Stimulated activated naive B cell treated with anti-CD40 and anti-IgM and Interleukin-4, amounts not matched to agents 10 μg/mL and 1 μg/mL and 100 μg/mL, for 72 hours (primary cell): ENCODE measurements around the gene GUCA1A.
A peak's percentile ranks its signal among the peaks of the same experiment; 100 is the strongest.

ENCODE experiments used
- ATAC-seq, 2 donors: fragments of 150-1000 bp; cut with Tn5 transposase; replicated peaks; 2 replicates each; pipeline ENCODE4 v1.10.0; 2021; ENCODE audit warnings: moderate library complexity in 1 of 2
- DNase-seq: peaks from one replicate; pipeline ENCODE4 v3.0.0; 2021
- H3K27ac Mint-ChIP-seq: one replicate; pipeline ENCODE4 v1.8.0; 2022; ENCODE audit warnings: mild to moderate bottlenecking, mixed read lengths
- H3K27me3 Mint-ChIP-seq, 2 donors: one replicate each; pipeline ENCODE4 v1.8.0; 2022; ENCODE audit warnings: mixed read lengths in 2 of 2
- H3K36me3 Mint-ChIP-seq, 2 donors: one replicate each; pipeline ENCODE4 v1.8.0; 2022; ENCODE audit warnings: mixed read lengths in 2 of 2, mild to moderate bottlenecking in 1 of 2
- H3K4me1 Mint-ChIP-seq, 2 donors: one replicate each; pipeline ENCODE4 v1.8.0; 2022; ENCODE audit warnings: mixed read lengths in 2 of 2, mild to moderate bottlenecking in 1 of 2
- H3K4me3 Mint-ChIP-seq, 2 donors: one replicate each; pipeline ENCODE4 v1.8.0; 2022; ENCODE audit warnings: mild to moderate bottlenecking in 2 of 2, mixed read lengths in 2 of 2, moderate library complexity in 1 of 2
- H3K9me3 Mint-ChIP-seq, 2 donors: one replicate each; pipeline ENCODE4 v1.8.0; 2022; ENCODE audit warnings: mixed read lengths in 2 of 2, mild to moderate bottlenecking in 1 of 2

Gene GUCA1A

GRCh38 chr6:42173101-42173500, at the start of gene GUCA1A:
TSS of gene GUCA1A (plus strand) at chr6:42173364. CDS start at chr6:42173614, 250 bp downstream.
- DNase-seq: no peak
- no peak within 1 kb of the TSS for H3K27ac Mint-ChIP-seq
- no peak for ATAC-seq
- H3K9me3 Mint-ChIP-seq: no peaks in the 10 kb centered on the region
- no peak within 1 kb of the TSS for H3K4me3 Mint-ChIP-seq
- no peaks in the 10 kb centered on the region for H3K36me3 Mint-ChIP-seq
- H3K4me1 Mint-ChIP-seq: peaks cover 2 to 8% of the 10 kb centered on the region in 2 donors
- peaks cover 7 to 24% of the 10 kb centered on the region in 2 donors for H3K27me3 Mint-ChIP-seq

DNA sequence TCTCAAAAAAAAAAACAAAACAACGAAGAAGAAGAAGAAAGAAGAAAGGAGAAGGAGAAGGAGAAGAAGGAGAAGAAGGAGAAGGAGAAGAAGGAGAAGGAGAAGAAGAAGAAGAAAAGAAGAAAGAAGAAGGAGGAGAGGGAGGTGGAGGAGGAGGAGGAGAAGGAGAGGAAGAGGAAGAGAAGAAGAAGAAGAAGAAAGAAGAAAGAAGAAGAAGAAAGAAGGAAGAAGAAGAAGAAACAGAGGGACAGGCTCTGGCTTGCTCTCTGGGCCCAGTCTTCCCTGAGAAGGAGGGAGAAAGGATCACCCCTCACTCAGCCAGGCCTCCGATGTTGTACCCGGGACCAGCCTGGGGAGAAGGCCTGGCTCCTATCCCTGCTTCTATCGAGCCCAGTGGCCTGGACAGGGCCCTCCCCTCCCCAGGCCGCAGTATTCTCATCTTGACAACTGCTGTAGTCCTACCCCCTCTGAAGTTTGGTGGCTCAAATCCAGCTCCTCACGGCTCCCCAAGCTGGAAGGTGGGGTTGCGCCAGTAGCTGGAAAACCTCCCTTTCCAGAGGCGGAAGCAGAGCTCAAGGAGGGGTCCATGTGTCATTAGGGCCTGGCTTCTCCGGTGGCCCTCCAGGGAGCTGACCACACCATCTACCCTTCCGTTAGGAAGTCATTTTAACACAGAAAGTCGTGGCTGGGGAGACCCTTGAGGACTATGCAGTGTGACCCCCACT, 49.6 kb upstream of the GUCA1A start:
- H3K4me3 Mint-ChIP-seq: no peak overlapping the region
- DNase-seq: no peak
- H3K27me3 Mint-ChIP-seq: peaks cover 0 to 4% of the 10 kb centered on the region in 2 donors
- no peak for ATAC-seq
- no peak overlapping the region for H3K27ac Mint-ChIP-seq
- H3K4me1 Mint-ChIP-seq: peaks cover 0 to 1% of the 10 kb centered on the region in 2 donors
- no peaks in the 10 kb centered on the region for H3K36me3 Mint-ChIP-seq
- no peaks in the 10 kb centered on the region for H3K9me3 Mint-ChIP-seq

DNA sequence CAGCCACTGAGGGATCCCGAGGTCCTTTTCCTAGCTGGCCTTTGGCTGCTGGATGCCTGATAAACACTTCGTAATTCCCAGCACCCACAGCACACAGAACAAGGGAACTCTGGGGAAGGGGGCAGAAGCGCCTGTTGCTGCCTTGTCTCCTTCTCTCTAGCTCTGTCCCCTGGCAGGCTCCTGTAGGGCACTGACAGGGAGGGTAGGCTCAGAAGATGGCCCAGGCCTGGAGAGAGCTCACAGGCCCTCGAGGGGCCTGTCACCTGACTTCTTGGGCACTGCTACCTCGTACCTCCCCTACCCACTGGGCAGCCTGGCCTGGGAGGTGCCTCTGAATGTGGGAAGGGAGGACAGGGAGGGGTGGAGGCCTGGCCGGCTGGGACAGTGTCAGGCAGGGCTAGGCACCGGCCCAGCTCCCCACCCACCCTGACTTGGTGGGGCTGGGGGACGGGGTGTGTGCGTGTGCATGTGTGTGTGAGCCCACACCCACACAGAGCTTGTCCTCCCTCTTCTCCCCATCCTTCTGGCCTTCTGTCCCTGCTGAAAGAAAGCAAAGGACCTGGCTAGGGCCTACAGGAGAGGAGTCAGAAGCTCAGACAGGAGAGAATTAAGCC, 48.8 kb upstream of the GUCA1A start:
- Mint-ChIP-seq H3K4me3 (no peak overlapping the region), H3K27me3 (peaks cover 0 to 4% of the 10 kb centered on the region in 2 donors), H3K9me3 (no peaks in the 10 kb centered on the region), H3K4me1 (peaks cover 0 to 1% of the 10 kb centered on the region in 2 donors), H3K36me3 (no peaks in the 10 kb centered on the region), H3K27ac (no peak overlapping the region)
- ATAC-seq (no peak), DNase-seq (no peak)

DNA sequence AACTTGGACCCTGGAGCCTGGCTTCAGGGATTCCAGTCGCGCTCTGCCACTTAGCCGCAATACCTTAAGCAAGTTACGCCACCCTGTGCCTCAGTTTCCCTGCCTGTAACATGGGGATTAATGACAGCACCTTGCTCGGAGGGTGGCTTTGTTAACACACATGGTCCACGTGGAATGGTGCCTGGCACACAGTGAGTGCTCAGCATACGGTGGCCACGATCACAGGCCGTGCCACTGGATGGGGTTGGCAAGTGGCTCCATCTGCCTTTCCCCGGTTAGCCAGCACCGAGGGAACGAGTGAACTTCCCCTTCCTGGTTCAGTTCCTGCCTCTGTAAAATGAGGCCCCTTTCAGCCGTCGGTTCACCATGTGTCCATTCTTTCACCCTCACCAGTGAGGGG, 47.9 kb upstream of the GUCA1A start:
- Mint-ChIP-seq H3K4me1 (peaks cover 0 to 1% of the 10 kb centered on the region in 2 donors), H3K4me3 (no peak overlapping the region), H3K9me3 (no peaks in the 10 kb centered on the region), H3K36me3 (no peaks in the 10 kb centered on the region), H3K27ac (no peak overlapping the region), H3K27me3 (peaks cover 2 to 6% of the 10 kb centered on the region in 2 donors)
- no peak for ATAC-seq
- DNase-seq: no peak

- H3K9me3 Mint-ChIP-seq: no peaks in the 10 kb centered on the region
- H3K27me3 Mint-ChIP-seq: peaks cover 5 to 8% of the 10 kb centered on the region in 2 donors
- H3K4me3 Mint-ChIP-seq: no peak overlapping the region
- H3K27ac Mint-ChIP-seq: no peak overlapping the region
- peaks cover 0 to 1% of the 10 kb centered on the region in 2 donors for H3K4me1 Mint-ChIP-seq
- no peaks in the 10 kb centered on the region for H3K36me3 Mint-ChIP-seq
- no peak for ATAC-seq
- DNase-seq: no peak
Observed at GRCh38 chr6:42125663-42126062, 47.5 kb upstream of the GUCA1A start.

- Mint-ChIP-seq H3K27ac (no peak overlapping the region), H3K27me3 (peaks cover 5 to 12% of the 10 kb centered on the region in 2 donors)
Observed at GRCh38 chr6:42128460-42129359, 44.5 kb upstream of the GUCA1A start.

GRCh38 chr6:42129360-42129676, 43.8 kb upstream of the GUCA1A start:
- H3K4me1 Mint-ChIP-seq: peaks cover 0 to 2% of the 10 kb centered on the region in 2 donors

More at GRCh38 chr6:42128460-42129359, 44.5 kb upstream of the GUCA1A start:
- H3K9me3 Mint-ChIP-seq: no peaks in the 10 kb centered on the region
- no peaks in the 10 kb centered on the region for H3K36me3 Mint-ChIP-seq
- no peak for DNase-seq
- no peaks in the 10 kb centered on the region for H3K4me1 Mint-ChIP-seq
- H3K4me3 Mint-ChIP-seq: no peak overlapping the region
- ATAC-seq: no peak

DNA sequence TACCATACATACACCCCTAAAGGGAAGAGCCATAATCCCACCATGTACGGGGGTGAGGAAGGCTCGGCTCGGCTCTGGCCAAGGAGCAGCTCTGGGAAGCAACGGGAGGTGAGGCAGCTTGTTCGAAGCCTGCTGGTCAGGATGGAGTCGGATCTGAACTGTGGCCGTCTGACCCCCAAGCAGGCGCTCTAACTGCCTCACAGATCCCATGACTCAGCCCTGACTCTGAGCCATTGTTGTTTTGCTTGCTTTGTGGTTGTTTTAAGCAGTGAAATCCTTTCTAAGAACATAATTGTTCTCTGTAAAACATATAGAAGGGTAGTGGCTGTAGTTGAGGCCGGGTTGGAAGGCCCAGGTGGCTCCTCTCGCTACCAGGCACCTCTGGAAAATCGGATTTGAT, 41.6 kb upstream of the GUCA1A start:
- Mint-ChIP-seq H3K9me3 (no peaks in the 10 kb centered on the region), H3K4me3 (no peak overlapping the region), H3K27ac (peak overlapping the region; percentile 42), H3K27me3 (peaks cover 5 to 12% of the 10 kb centered on the region in 2 donors), H3K4me1 (peaks cover 5 to 6% of the 10 kb centered on the region in 2 donors), H3K36me3 (no peaks in the 10 kb centered on the region)
- DNase-seq (no peak), ATAC-seq (no peak)

More at GRCh38 chr6:42129360-42129676, 43.8 kb upstream of the GUCA1A start:
- no peak for ATAC-seq
- H3K9me3 Mint-ChIP-seq: no peaks in the 10 kb centered on the region
- no peak overlapping the region for H3K27ac Mint-ChIP-seq
- H3K36me3 Mint-ChIP-seq: no peaks in the 10 kb centered on the region
- no peak for DNase-seq
- H3K4me3 Mint-ChIP-seq: no peak overlapping the region
- H3K27me3 Mint-ChIP-seq: peaks cover 5 to 12% of the 10 kb centered on the region in 2 donors

DNA sequence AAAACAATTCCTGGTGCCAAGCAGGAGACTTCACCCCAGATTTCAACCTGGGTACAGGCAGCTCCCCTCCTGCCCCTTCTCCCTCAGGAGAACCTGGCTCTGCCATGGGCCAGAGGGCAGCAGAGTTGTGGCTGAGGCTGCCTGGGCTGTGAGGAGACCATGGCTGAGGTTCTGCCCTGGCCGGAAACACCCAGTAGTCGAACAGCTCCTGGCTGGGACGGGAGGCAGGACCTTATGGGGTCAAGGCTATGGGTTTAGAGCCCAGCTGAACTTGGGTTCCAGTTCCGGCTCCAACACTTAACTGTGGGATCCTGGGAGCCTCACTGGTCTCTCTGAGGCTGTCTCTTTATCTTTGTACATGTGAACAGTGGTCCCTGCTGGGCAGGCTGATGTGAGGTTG, 39.2 kb upstream of the GUCA1A start:
- Mint-ChIP-seq H3K36me3 (peaks cover 0 to 1% of the 10 kb centered on the region in 2 donors), H3K27ac (peak overlapping the region; percentile 92), H3K4me1 (peaks cover 10 to 14% of the 10 kb centered on the region in 2 donors), H3K4me3 (no peak overlapping the region), H3K9me3 (no peaks in the 10 kb centered on the region), H3K27me3 (peaks cover 5 to 8% of the 10 kb centered on the region in 2 donors)
- DNase-seq: no peak
- ATAC-seq: no peak

DNA sequence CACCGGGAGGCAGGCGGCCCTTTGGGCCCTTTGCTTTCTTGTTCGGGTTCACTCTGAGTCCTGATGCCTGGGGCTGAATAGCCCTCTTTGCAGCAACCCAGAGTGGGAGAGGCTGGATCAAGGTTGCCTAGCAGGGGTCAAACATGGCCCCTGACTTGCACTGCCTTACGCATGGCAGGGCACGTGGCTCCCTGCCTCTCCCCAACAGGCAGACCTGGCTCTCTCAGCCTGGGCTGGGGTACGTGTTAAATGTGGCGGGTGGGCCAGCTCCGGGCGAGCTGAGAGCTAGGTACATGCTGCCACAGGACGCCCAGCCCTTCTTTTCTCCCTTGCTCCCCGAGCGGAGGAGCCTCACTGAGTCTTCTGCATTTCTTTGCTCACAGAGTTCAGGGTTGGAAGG, 38.0 kb upstream of the GUCA1A start:
- Mint-ChIP-seq H3K27me3 (peaks cover 4 to 6% of the 10 kb centered on the region in 2 donors), H3K4me3 (no peak overlapping the region), H3K4me1 (peaks cover 16 to 19% of the 10 kb centered on the region in 2 donors), H3K9me3 (no peaks in the 10 kb centered on the region), H3K27ac (no peak overlapping the region), H3K36me3 (peaks cover 0 to 1% of the 10 kb centered on the region in 2 donors)
- no peak for ATAC-seq
- no peak for DNase-seq

DNA sequence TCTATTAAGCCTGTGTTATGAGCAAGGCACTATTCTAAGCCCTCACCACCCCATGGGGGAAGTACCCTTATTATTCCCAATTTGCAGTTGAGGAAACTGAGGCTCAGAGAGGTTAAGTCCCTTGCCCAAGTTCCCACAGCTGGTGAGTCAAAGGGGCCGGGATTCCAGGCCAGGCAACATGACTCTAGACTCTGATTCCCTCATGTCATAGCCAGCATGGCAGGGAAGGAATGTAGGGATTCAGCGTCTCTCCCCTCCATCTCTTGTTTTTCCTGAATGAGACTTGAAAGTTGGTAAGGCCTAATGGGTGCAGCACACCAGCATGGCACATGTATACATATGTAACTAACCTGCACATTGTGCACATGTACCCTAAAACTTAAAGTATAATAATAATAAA, 37.4 kb upstream of the GUCA1A start:
- no peak overlapping the region for H3K4me3 Mint-ChIP-seq
- H3K36me3 Mint-ChIP-seq: peaks cover 0 to 1% of the 10 kb centered on the region in 2 donors
- ATAC-seq: no peak
- no peak for DNase-seq
- no peak overlapping the region for H3K27ac Mint-ChIP-seq
- H3K9me3 Mint-ChIP-seq: no peaks in the 10 kb centered on the region
- H3K4me1 Mint-ChIP-seq: peaks cover 18 to 25% of the 10 kb centered on the region in 2 donors
- peaks cover 5 to 6% of the 10 kb centered on the region in 2 donors for H3K27me3 Mint-ChIP-seq

DNA sequence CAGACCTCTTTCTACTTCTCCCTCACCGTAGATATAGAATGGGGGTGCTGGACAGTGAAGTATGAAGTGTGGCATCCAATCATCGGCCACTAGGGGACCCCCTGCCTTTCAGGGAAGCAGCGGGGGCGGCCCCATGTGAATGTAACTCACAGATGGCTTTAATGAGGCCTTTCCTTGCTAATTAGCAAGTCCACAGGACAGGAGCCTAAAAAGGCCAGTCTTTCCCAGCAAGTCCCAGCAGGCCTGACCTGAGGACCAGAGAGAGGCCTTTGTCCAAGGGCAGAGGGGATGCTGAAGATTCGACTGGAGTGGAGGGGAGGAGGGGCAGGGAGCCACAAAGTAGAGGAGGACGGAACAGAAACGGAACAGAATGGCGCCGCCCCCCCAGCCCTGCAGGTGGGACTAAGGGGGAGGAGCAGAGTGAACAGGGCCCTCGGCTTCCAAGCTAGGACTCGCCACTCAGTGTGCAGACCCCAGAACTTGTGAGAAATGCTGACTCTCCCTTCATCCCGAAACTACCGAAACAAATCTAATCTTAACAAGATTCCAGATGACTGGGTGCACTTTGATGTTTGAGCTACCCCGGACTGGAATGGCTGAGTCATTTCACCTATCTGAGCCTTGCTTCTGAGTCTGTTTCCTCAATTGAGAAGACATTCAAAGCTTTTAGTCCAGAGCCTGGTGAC, 36.5 kb upstream of the GUCA1A start:
- H3K27ac Mint-ChIP-seq: peak overlapping the region; percentile 96
- H3K4me3 Mint-ChIP-seq: peak overlapping the region; percentile 81 to 82
- DNase-seq: peak; percentile 72
- peak; percentile 87 to 89 for ATAC-seq
- H3K36me3 Mint-ChIP-seq: peaks cover 0 to 1% of the 10 kb centered on the region in 2 donors
- H3K4me1 Mint-ChIP-seq: peaks cover 18 to 26% of the 10 kb centered on the region in 2 donors
- peaks cover 11 to 15% of the 10 kb centered on the region in 2 donors for H3K27me3 Mint-ChIP-seq
- no peaks in the 10 kb centered on the region for H3K9me3 Mint-ChIP-seq

DNA sequence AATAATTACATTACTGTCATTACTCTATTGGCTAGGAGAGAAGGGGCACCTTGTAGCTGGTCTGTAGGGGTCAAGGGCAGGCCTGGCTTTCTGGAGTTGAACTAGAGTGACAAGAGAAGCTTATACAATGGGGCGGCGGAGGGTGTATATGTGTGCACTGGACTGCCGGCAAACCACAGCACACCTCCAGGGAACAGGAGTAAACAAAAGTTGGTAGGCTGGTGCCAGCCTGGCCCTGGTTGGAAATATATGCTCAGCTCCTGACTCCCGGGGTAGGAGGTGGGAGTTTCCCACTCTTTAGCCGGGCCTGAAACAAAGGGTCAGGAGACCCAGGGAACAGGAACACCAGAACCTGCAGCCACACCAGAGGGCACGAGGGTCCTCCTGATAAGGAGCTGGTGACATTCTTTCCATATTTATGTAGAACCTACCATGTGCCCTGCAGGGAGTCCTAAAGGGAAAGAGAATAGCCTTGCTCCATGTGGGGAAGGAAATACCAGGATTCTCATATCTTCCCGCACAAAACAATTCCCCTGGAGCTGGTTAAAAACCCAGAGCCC, 35.9 kb upstream of the GUCA1A start:
- ATAC-seq (no peak), DNase-seq (no peak)
- H3K9me3 Mint-ChIP-seq: no peaks in the 10 kb centered on the region
- peaks cover 18 to 26% of the 10 kb centered on the region in 2 donors for H3K4me1 Mint-ChIP-seq
- H3K36me3 Mint-ChIP-seq: peaks cover 0 to 1% of the 10 kb centered on the region in 2 donors
- peak overlapping the region; percentile 96 for H3K27ac Mint-ChIP-seq
- peak overlapping the region; percentile 81 to 82 for H3K4me3 Mint-ChIP-seq
- peaks cover 9 to 15% of the 10 kb centered on the region in 2 donors for H3K27me3 Mint-ChIP-seq
